Keratinocyte (primary cell): ENCODE results near the gene F8. TPM values are rescaled to one million over a fixed set of nuclear protein-coding genes. Genes with fewer than 3 reads are reported as not detected.

Experiments
- DNase-seq: peaks from one replicate; pipeline ENCODE4 v3.0.0-alpha.2; 2011; ENCODE audit warnings: low read depth, missing footprints, low spot score
- FAIRE-seq: peaks from 2 replicates; lab custom pipeline; 2011; peaks lifted over from hg19 to GRCh38; lab: Jason Lieb, UNC
- H2AFZ ChIP-seq: 2 replicates; pipeline ENCODE4 v1.6.0; 2012; ENCODE audit warnings: low read length, control low read depth, inconsistent platforms; ENCODE audit not compliant: control insufficient read depth
- H3K27ac ChIP-seq: 2 replicates; pipeline ENCODE4 v1.5.1; 2011; ENCODE audit warnings: low read length; ENCODE audit not compliant: control insufficient read depth, insufficient read depth
- H3K27me3 ChIP-seq: 3 replicates; pipeline ENCODE4 v1.6.0; 2011; ENCODE audit warnings: low read length; ENCODE audit not compliant: control insufficient read depth, insufficient read depth; ENCODE audit errors: extremely low read depth
- H3K36me3 ChIP-seq, 2 experiments: 2 replicates in 1 of 2; 3 replicates in 1 of 2; pipeline ENCODE4 v1.5.1; 2011; ENCODE audit warnings: low read length in 2 of 2, mild to moderate bottlenecking in 1 of 2; ENCODE audit not compliant: control insufficient read depth in 2 of 2, insufficient read depth in 2 of 2; ENCODE audit errors: extremely low read depth in 1 of 2
- H3K4me1 ChIP-seq: 3 replicates; pipeline ENCODE4 v1.5.1; 2011; ENCODE audit warnings: low read length; ENCODE audit not compliant: control insufficient read depth, insufficient read depth; ENCODE audit errors: extremely low read depth
- H3K4me2 ChIP-seq: 3 replicates; pipeline ENCODE4 v1.6.0; 2011; ENCODE audit warnings: low read depth, low read length; ENCODE audit not compliant: control insufficient read depth, insufficient read depth; ENCODE audit errors: extremely low read depth
- H3K4me3 ChIP-seq, 3 experiments: fragments of 200-600 bp in 1 of 3; sonication (generic) in 1 of 3; 2 replicates in 2 of 3; 3 replicates in 1 of 3; pipeline ENCODE4 v1.5.1; 2011 to 2016; ENCODE audit warnings: low read length in 3 of 3, mild to moderate bottlenecking in 3 of 3, control low read depth in 2 of 3, inconsistent platforms in 1 of 3, low read depth in 1 of 3, mixed read lengths in 1 of 3, mixed run types in 1 of 3, moderate library complexity in 1 of 3; ENCODE audit not compliant: control insufficient read depth in 2 of 3, insufficient read depth in 2 of 3; ENCODE audit errors: extremely low read depth in 1 of 3
- H3K79me2 ChIP-seq: 2 replicates; pipeline ENCODE4 v1.6.0; 2012; ENCODE audit warnings: low read length; ENCODE audit not compliant: control insufficient read depth, insufficient read depth
- H3K9ac ChIP-seq: 3 replicates; pipeline ENCODE4 v1.6.0; 2011; ENCODE audit warnings: low read length; ENCODE audit not compliant: control insufficient read depth, insufficient read depth; ENCODE audit errors: extremely low read depth
- H3K9me1 ChIP-seq: 3 replicates; pipeline ENCODE4 v1.6.0; 2011; ENCODE audit warnings: low read length; ENCODE audit not compliant: control insufficient read depth, insufficient read depth; ENCODE audit errors: extremely low read depth
- H3K9me3 ChIP-seq: 2 replicates; pipeline ENCODE4 v1.5.1; 2012; ENCODE audit warnings: low read depth, low read length; ENCODE audit not compliant: control insufficient read depth
- H4K20me1 ChIP-seq: 3 replicates; pipeline ENCODE4 v1.6.0; 2011; ENCODE audit warnings: low read length; ENCODE audit not compliant: control insufficient read depth, insufficient read depth; ENCODE audit errors: extremely low read depth
- CTCF ChIP-seq, 3 experiments: IDR thresholded peaks in 1 of 3; conservative IDR thresholded peaks in 1 of 3; optimal IDR thresholded peaks in 1 of 3; 2 replicates in 2 of 3; 3 replicates in 1 of 3; pipeline versions ENCODE3 to v1.5.1; 2011; ENCODE audit warnings: low read length in 3 of 3, mild to moderate bottlenecking in 3 of 3, moderate library complexity in 2 of 3, control low read depth in 1 of 3, inconsistent platforms in 1 of 3; ENCODE audit not compliant: insufficient read depth in 2 of 3; ENCODE audit errors: extremely low read depth in 1 of 3
- EZH2 ChIP-seq: IDR thresholded peaks from one replicate; pipeline ENCODE4 v1.6.1; 2012; ENCODE audit warnings: inconsistent platforms, mild to moderate bottlenecking, low read length, moderate library complexity
- dilution Hi-C: fragments of 300-500 bp; cut with MboI; formaldehyde crosslinking; loops from one replicate; pipeline ENCODE4 v1.7.0; 2020; ENCODE audit warnings: low sequenced_read_pairs; ENCODE audit not compliant: extremely low pct_ligation_motif_present
- polyA plus RNA-seq, 5 experiments: library from polyadenylated mRNA; depleted of rRNA in 3 of 5; stranded (reverse) in 3 of 5; stranded (forward) in 1 of 5; unstranded in 1 of 5; fragments of >200 nt; gene quantifications; 1 replicate in 1 of 5; 2 replicates in 3 of 5; 3 replicates in 1 of 5; pipeline versions ENCODE4 v1.2.1 to v1.2.3, GENCODE V29; 2011 to 2012; ENCODE audit warnings: missing spikeins in 2 of 5, low read depth in 1 of 5, low replicate concordance in 1 of 5

F8 gene
- polyA plus RNA-seq, 1 donor (not counting 4 experiments of a cell fraction or from before 2014, with no cell fraction given): 1.3 TPM

- FAIRE-seq (no peak), DNase-seq (no peak)
- Histone ChIP-seq H3K4me2 (no peak overlapping the region), H3K4me3 (no peak overlapping the region), H3K27me3 (no peaks in the 10 kb centered on the region), H3K9me3 (no peaks in the 10 kb centered on the region), H3K79me2 (no peaks in the 10 kb centered on the region), H2AFZ (no peak overlapping the region), H3K36me3 (no peaks in the 10 kb centered on the region), H3K4me1 (no peaks in the 10 kb centered on the region), H3K27ac (no peak overlapping the region), H3K9me1 (no peaks in the 10 kb centered on the region), H3K9ac (no peak overlapping the region), H4K20me1 (no peaks in the 10 kb centered on the region)
- dilution Hi-C loops: no loop called here
- TF ChIP-seq CTCF (optimal IDR thresholded peaks at IDR 0.05 in 1 of 3, IDR thresholded peaks at IDR 0.05 in 1 of 3, conservative IDR thresholded peaks at IDR 0.05 in 1 of 3; ENCODE audit: extremely low read depth in 1 of 3, insufficient read depth in 2 of 3, low read length in 3 of 3) (no peak), EZH2 (no peak)
Observed at GRCh38 chrX:154987940-154988339, 34.6 kb downstream of the F8 start.

GRCh38 chrX:154986826-154987575 is 35.5 kb downstream of the F8 start:
- Histone ChIP-seq H3K4me1 (no peaks in the 10 kb centered on the region), H3K4me3 (no peak overlapping the region), H3K27ac (no peak overlapping the region), H3K79me2 (no peaks in the 10 kb centered on the region), H2AFZ (no peak overlapping the region), H3K9me1 (no peaks in the 10 kb centered on the region), H3K36me3 (no peaks in the 10 kb centered on the region), H3K4me2 (no peak overlapping the region), H3K9me3 (no peaks in the 10 kb centered on the region), H3K27me3 (no peaks in the 10 kb centered on the region), H3K9ac (no peak overlapping the region), H4K20me1 (no peaks in the 10 kb centered on the region)
- FAIRE-seq (no peak), DNase-seq (no peak)
- TF ChIP-seq CTCF (optimal IDR thresholded peaks at IDR 0.05 in 1 of 3, IDR thresholded peaks at IDR 0.05 in 1 of 3, conservative IDR thresholded peaks at IDR 0.05 in 1 of 3; ENCODE audit: extremely low read depth in 1 of 3, insufficient read depth in 2 of 3, low read length in 3 of 3) (no peak), EZH2 (no peak)
- dilution Hi-C loops: no loop called here
